CD14-positive monocyte (primary cell): ENCODE data around the gene GMPPA. TPM values are rescaled to one million over a fixed set of nuclear protein-coding genes. Genes with fewer than 3 reads are reported as not detected.

Experiments used
- DNase-seq, 3 donors: peaks; one replicate each; pipeline ENCODE4 v3.0.0-alpha.2; 2011 to 2022
- H2AFZ ChIP-seq: 2 replicates; pipeline ENCODE4 v1.6.0; 2012; ENCODE audit warnings: mild to moderate bottlenecking, low read depth, low read length, inconsistent platforms; ENCODE audit not compliant: insufficient read depth, poor library complexity, severe bottlenecking
- H3K27ac ChIP-seq, 2 donors: 1 replicate in 1 of 2; 2 replicates in 1 of 2; pipeline ENCODE4 v1.5.1; 2012 to 2013; ENCODE audit warnings: low read length in 2 of 2, control low read depth in 1 of 2, inconsistent platforms in 1 of 2, low read depth in 1 of 2, mild to moderate bottlenecking in 1 of 2
- H3K27me3 ChIP-seq, 2 donors: one replicate each; pipeline versions ENCODE4 v1.6.0 to v1.6.1; 2011 to 2013; ENCODE audit warnings: low read length in 2 of 2; ENCODE audit not compliant: control insufficient read depth in 2 of 2, insufficient read depth in 2 of 2
- H3K36me3 ChIP-seq, 2 donors: replicated peaks in 1 of 2; 1 replicate in 1 of 2; 2 replicates in 1 of 2; pipeline versions ENCODE4 v1.5.1 to v1.6.1; 2012 to 2013; ENCODE audit warnings: low read length in 2 of 2, control low read depth in 1 of 2, inconsistent platforms in 1 of 2, mild to moderate bottlenecking in 1 of 2; ENCODE audit not compliant: insufficient read depth in 2 of 2, control insufficient read depth in 1 of 2
- H3K4me1 ChIP-seq, 2 donors: 1 replicate in 1 of 2; 2 replicates in 1 of 2; pipeline versions ENCODE4 v1.5.1 to v1.6.1; 2012 to 2013; ENCODE audit warnings: low read length in 2 of 2, control low read depth in 1 of 2, inconsistent platforms in 1 of 2, mild to moderate bottlenecking in 1 of 2, moderate library complexity in 1 of 2; ENCODE audit not compliant: insufficient read depth in 2 of 2, control insufficient read depth in 1 of 2
- H3K4me2 ChIP-seq: replicated peaks from 2 replicates; pipeline ENCODE3; 2012; ENCODE audit warnings: low read length, moderate library complexity, mild to moderate bottlenecking; ENCODE audit not compliant: poor library complexity, severe bottlenecking; ENCODE audit errors: extremely low read depth
- H3K4me3 ChIP-seq, 3 experiments: fragments of 200-600 bp in 1 of 3; sonication (generic) in 1 of 3; replicated peaks in 1 of 3; 1 replicate in 2 of 3; 2 replicates in 1 of 3; pipeline ENCODE4 v1.5.1; 2011 to 2013; ENCODE audit warnings: low read length in 3 of 3, mild to moderate bottlenecking in 3 of 3, control low read depth in 2 of 3, low read depth in 2 of 3, inconsistent platforms in 1 of 3, moderate library complexity in 1 of 3
- H3K79me2 ChIP-seq: 2 replicates; pipeline ENCODE4 v1.6.0; 2012; ENCODE audit warnings: mild to moderate bottlenecking, control low read depth, inconsistent platforms, low read length, moderate library complexity; ENCODE audit not compliant: insufficient read depth
- H3K9ac ChIP-seq: 2 replicates; pipeline ENCODE4 v1.6.0; 2017; ENCODE audit warnings: low read length, mild to moderate bottlenecking; ENCODE audit not compliant: insufficient read depth, poor library complexity, severe bottlenecking
- H3K9me3 ChIP-seq, 2 donors: replicated peaks in 1 of 2; 1 replicate in 1 of 2; 2 replicates in 1 of 2; pipeline versions ENCODE4 v1.5.1 to v1.6.1; 2012 to 2013; ENCODE audit warnings: low read length in 2 of 2, control low read depth in 1 of 2; ENCODE audit not compliant: control insufficient read depth in 1 of 2, insufficient read depth in 1 of 2
- H4K20me1 ChIP-seq: 2 replicates; pipeline ENCODE4 v1.6.0; 2012; ENCODE audit warnings: mild to moderate bottlenecking, low read length, control low read depth, moderate library complexity; ENCODE audit not compliant: insufficient read depth
- H3K27ac Mint-ChIP-seq, 7 donors: one replicate each; pipeline ENCODE4 v1.8.0; 2020; ENCODE audit warnings: mild to moderate bottlenecking in 7 of 7, mixed read lengths in 7 of 7, moderate library complexity in 6 of 7, inconsistent platforms in 2 of 7
- H3K27me3 Mint-ChIP-seq, 3 donors: one replicate each; pipeline ENCODE4 v1.8.0; 2021 to 2022; ENCODE audit warnings: low read depth in 3 of 3, mild to moderate bottlenecking in 3 of 3, mixed read lengths in 3 of 3, moderate library complexity in 3 of 3, inconsistent platforms in 1 of 3
- H3K36me3 Mint-ChIP-seq, 2 donors: one replicate each; pipeline ENCODE4 v1.8.0; 2020; ENCODE audit warnings: mixed read lengths in 2 of 2, inconsistent platforms in 1 of 2, mild to moderate bottlenecking in 1 of 2
- H3K4me1 Mint-ChIP-seq: one replicate; pipeline ENCODE4 v1.8.0; 2020; ENCODE audit warnings: mild to moderate bottlenecking, mixed read lengths
- H3K4me3 Mint-ChIP-seq, 2 donors: one replicate each; pipeline ENCODE4 v1.8.0; 2020; ENCODE audit warnings: mild to moderate bottlenecking in 2 of 2, mixed read lengths in 2 of 2, moderate library complexity in 1 of 2
- H3K9me3 Mint-ChIP-seq, 7 donors: one replicate each; pipeline ENCODE4 v1.8.0; 2020 to 2022; ENCODE audit warnings: mixed read lengths in 7 of 7, mild to moderate bottlenecking in 6 of 7, moderate library complexity in 6 of 7, inconsistent platforms in 2 of 7
- WGBS: methylation state at CpG from one replicate; pipeline ENCODE4 v1.1.5; 2013; ENCODE audit warnings: missing lambda C conversion rate; ENCODE audit not compliant: insufficient coverage; 5-methylcytosine and 5-hydroxymethylcytosine counted together
- intact Hi-C, 2 donors: fragments of 100-400 bp; cut with micrococcal nuclease; formaldehyde crosslinking; loops; one replicate each; pipeline versions ENCODE4 v1.15.0 to v1.15.1; 2023
- polyA plus RNA-seq, 3 donors: library from polyadenylated mRNA; depleted of rRNA in 1 of 3; unstranded in 2 of 3; stranded (reverse) in 1 of 3; fragments of 300-500 nt in 2 of 3; fragments of >200 nt in 1 of 3; fragmentation: Illumina TruSeq in 2 of 3; gene quantifications; 1 replicate in 2 of 3; 2 replicates in 1 of 3; pipeline ENCODE4 v1.2.3, GENCODE V29; 2012 to 2021
- TF ChIP-seq, protein P1 (sequence below): fragments of 200-600 bp; IDR thresholded peaks from one replicate; pipeline ENCODE4 v1.8.0; 2022; ENCODE audit warnings: antibody characterized with exemption, mild to moderate bottlenecking

The GMPPA gene
- polyA plus RNA-seq, 3 donors = 35.5 to 71.2 (median 35.9) TPM

DNA sequence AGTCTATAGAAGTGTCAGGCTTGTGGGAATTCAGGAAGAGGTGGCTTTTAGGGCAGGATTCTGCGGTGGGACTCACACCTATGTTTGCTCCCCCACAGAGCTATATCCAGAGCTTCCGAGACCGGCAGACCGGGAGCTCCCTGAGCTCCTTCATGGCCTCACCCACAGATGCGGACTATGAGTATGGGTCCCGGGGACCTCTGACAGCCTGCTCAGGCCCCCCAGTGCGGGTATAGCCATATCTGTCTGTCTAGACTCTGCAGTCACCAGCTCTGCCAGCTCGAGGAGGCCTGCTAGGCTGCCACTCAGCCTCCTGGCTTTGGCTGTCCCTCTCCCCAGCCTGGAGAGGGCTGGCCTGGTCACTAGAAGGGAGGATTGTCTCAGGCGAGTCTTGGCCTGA, 50.9 kb downstream of the GMPPA start:
- Mint-ChIP-seq H3K9me3 (peaks cover 0 to 14% (median 3%) of the 10 kb centered on the region in 7 donors), H3K27me3 (peaks cover 47 to 78% (median 57%) of the 10 kb centered on the region in 3 donors), H3K4me1 (peaks cover 8% of the 10 kb centered on the region), H3K4me3 (no peak overlapping the region), H3K36me3 (peaks cover 3% of the 10 kb centered on the region in 2 donors), H3K27ac (no peak overlapping the region)
- no peak for DNase-seq
- Histone ChIP-seq H3K79me2 (no peaks in the 10 kb centered on the region), H3K9ac (no peak overlapping the region), H3K4me2 (no peak overlapping the region), H2AFZ (no peak overlapping the region), H3K36me3 (no peaks in the 10 kb centered on the region), H3K27me3 (peaks cover 24 to 60% of the 10 kb centered on the region in 2 donors), H3K4me3 (no peak overlapping the region), H3K9me3 (peaks cover 0 to 5% of the 10 kb centered on the region in 2 donors), H3K27ac (no peak overlapping the region), H4K20me1 (no peaks in the 10 kb centered on the region), H3K4me1 (peaks cover 12 to 18% of the 10 kb centered on the region in 2 donors)
- 81% methylated on average over 7 of the region's 9 CpGs for WGBS
- TF ChIP-seq, protein P1, sequence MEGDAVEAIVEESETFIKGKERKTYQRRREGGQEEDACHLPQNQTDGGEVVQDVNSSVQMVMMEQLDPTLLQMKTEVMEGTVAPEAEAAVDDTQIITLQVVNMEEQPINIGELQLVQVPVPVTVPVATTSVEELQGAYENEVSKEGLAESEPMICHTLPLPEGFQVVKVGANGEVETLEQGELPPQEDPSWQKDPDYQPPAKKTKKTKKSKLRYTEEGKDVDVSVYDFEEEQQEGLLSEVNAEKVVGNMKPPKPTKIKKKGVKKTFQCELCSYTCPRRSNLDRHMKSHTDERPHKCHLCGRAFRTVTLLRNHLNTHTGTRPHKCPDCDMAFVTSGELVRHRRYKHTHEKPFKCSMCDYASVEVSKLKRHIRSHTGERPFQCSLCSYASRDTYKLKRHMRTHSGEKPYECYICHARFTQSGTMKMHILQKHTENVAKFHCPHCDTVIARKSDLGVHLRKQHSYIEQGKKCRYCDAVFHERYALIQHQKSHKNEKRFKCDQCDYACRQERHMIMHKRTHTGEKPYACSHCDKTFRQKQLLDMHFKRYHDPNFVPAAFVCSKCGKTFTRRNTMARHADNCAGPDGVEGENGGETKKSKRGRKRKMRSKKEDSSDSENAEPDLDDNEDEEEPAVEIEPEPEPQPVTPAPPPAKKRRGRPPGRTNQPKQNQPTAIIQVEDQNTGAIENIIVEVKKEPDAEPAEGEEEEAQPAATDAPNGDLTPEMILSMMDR = no peak
- intact Hi-C loops = loop anchor here (5.0 kb wide), 1 partner anchor 48 kb away; the partner anchor contains the start of gene STK11IP (in 2 of the 2)

DNA sequence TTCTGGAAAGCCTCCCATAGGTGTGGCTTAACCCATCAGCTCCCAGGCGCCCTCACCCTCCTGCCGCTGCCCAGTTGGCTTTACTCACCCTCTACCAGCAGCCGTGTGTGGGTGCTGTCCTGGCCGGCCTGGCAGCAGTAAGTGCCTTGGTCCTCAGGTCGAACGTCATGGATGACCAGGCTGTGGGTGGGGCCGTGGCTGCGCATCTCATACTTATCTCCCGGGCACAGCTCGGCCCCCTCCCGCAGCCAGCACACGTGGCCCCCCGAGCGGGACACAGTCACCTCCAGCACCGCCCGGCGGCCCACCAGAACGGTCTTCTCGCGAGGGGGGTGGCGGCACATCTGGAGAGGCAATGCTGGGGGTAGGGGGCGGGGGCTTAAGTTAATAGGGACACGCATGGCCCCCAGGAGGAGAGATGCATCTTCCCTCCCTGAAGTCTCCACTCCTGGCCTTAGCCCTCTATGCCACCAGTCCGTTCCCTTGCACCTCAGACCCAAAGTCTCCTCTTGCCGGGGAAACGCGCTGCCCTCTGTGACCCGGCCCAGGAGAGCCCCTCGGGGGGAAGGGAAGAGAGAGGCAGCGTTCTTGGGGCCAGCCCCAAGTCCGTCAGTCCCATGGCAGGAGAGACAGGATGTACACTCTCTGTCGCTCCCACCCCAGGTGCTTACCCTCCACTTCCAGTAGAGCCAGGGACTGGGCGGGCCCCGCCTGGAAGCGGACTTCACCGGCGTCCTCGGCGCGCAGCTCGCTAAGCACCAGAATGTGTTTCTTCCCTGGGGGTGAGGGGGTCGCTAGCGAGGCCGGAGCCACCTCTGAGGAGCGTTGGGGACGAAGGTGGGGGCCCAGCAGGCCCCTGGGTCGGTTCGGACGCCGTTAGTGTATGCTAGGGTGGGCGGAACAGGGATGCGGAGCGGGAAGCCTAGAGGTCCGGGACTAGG, 53.0 kb downstream of the GMPPA start:
- Histone ChIP-seq H3K79me2 (no peaks in the 10 kb centered on the region), H3K9ac (peak overlapping the region; percentile 46), H3K4me1 (peaks cover 12 to 18% of the 10 kb centered on the region in 2 donors), H3K9me3 (peaks cover 0 to 5% of the 10 kb centered on the region in 2 donors), H3K4me2 (peak overlapping the region; percentile 82), H4K20me1 (no peaks in the 10 kb centered on the region), H3K4me3 (peak overlapping the region in 2 of 3 experiments; percentile 30 to 71), H3K27me3 (peaks cover 17 to 44% of the 10 kb centered on the region in 2 donors), H2AFZ (peak overlapping the region; percentile 74), H3K27ac (no peak overlapping the region), H3K36me3 (no peaks in the 10 kb centered on the region)
- H3K27me3 Mint-ChIP-seq = peaks cover 35 to 60% (median 46%) of the 10 kb centered on the region in 3 donors
- H3K4me1 Mint-ChIP-seq = peaks cover 8% of the 10 kb centered on the region
- H3K36me3 Mint-ChIP-seq = peaks cover 0 to 3% of the 10 kb centered on the region in 2 donors
- peak in 1 of 3 donors; percentile 35 for DNase-seq
- H3K27ac Mint-ChIP-seq = peak overlapping the region in 2 of 7 donors; percentile 12 to 21
- TF ChIP-seq, protein P1 = no peak
- intact Hi-C loops = loop anchor here (5.0 kb wide), 1 partner anchor 46 kb away; the partner anchor contains the start of gene STK11IP (in 2 of the 2)
- peak overlapping the region; percentile 67 to 81 for H3K4me3 Mint-ChIP-seq
- peaks cover 0 to 9% (median 3%) of the 10 kb centered on the region in 7 donors for H3K9me3 Mint-ChIP-seq
- WGBS = 4% methylated on average over 37 of the region's 54 CpGs
